Fibroblast of the aortic adventitia (primary cell): ENCODE data around the gene TRAK1. TPM values are rescaled to one million over a fixed set of nuclear protein-coding genes. Genes with fewer than 3 reads are reported as not detected.

Experiments
- DNase-seq: peaks from one replicate; pipeline ENCODE4 v3.0.0-alpha.2; 2010; ENCODE audit warnings: low read depth
- H3K4me3 ChIP-seq: 2 replicates; pipeline ENCODE4 v1.5.1; 2011; ENCODE audit warnings: low read depth, mild to moderate bottlenecking, control low read depth, low read length, moderate library complexity
- CTCF ChIP-seq: IDR thresholded peaks from 2 replicates; pipeline ENCODE4 v1.5.1; 2011; ENCODE audit warnings: mild to moderate bottlenecking, low read length, control low read depth, inconsistent platforms; ENCODE audit not compliant: insufficient read depth
- total RNA-seq: library from RNA; depleted of rRNA; stranded (reverse); fragments of >200 nt; gene quantifications from 2 replicates; pipeline ENCODE4 v1.2.3, GENCODE V29; 2012; ENCODE audit warnings: low replicate concordance

TRAK1 gene
- total RNA-seq, 1 donor, result 51.6 TPM

DNA sequence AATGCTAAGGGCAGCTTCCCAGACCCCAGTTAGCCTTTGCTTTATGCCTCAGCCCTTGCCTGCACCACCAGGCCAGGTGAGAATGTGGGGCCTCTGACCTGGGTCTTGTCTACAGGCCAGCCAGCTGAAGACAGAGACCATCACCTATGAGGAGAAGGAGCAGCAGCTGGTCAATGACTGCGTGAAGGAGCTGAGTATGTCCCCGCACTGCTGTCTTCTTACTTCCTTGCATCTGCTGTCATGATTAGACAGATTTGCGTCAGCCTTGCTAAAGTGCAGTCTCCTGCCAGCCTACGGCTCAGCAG, 100.2 kb downstream of the TRAK1 start:
- no peak overlapping the region for H3K4me3 ChIP-seq
- no peak for DNase-seq
- TF ChIP-seq CTCF, result no peak

- no peak for TF ChIP-seq CTCF
- DNase-seq, result no peak
- no peak overlapping the region for H3K4me3 ChIP-seq
These were observed 101.4 kb downstream of the TRAK1 start for GRCh38 chr3:42192334-42193200.

DNA sequence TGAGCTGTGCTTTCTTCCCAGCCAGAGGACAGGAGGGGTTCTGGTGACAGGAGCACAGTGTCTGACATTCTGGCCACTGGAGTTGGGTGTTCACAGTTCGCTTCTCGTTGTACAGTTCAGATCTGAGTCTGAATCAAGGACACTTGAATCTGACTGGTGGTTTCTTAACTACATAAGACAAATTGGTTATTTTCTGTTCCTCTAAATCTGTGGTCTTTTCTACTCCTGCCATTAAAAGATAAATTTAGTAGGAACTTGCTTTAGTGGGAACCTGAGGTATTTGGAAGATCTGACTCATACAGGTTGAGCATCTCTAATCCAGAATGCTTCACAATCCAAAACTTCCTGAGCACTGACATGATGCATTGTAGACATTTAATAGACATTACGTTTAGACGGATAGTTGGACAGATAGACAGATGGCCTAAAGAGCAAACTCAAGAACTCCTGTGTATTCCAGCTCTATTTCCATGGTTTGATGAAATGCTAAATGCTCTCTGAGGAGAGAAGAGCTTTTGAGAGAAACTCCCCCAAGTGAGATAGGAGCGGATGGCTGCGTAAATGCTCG, 103.9 kb downstream of the TRAK1 start:
- H3K4me3 ChIP-seq, result no peak overlapping the region
- no peak for DNase-seq
- TF ChIP-seq CTCF, result no peak

- TF ChIP-seq CTCF, result no peak
- DNase-seq, result peak; percentile 38
These were observed 104.7 kb downstream of the TRAK1 start for GRCh38 chr3:42195879-42196330.

GRCh38 chr3:42198709-42199108, 107.6 kb downstream of the TRAK1 start:
- no peak for DNase-seq
- no peak for TF ChIP-seq CTCF
- H3K4me3 ChIP-seq, result no peak overlapping the region

More at GRCh38 chr3:42195879-42196330, 104.7 kb downstream of the TRAK1 start:
- no peak overlapping the region for H3K4me3 ChIP-seq

GRCh38 chr3:42202217-42202865, 111.2 kb downstream of the TRAK1 start:
- DNase-seq, result no peak

More at GRCh38 chr3:42202217-42202865, 111.2 kb downstream of the TRAK1 start:
- TF ChIP-seq CTCF, result no peak
- no peak overlapping the region for H3K4me3 ChIP-seq
